ENCODE measurements around the gene ZNF558.
"Not testable (repeated sequence)": the region's sequence is repeated elsewhere in the genome, so short reads cannot be mapped to it uniquely, and the experiment has no call there.

Gene ZNF558

DNA sequence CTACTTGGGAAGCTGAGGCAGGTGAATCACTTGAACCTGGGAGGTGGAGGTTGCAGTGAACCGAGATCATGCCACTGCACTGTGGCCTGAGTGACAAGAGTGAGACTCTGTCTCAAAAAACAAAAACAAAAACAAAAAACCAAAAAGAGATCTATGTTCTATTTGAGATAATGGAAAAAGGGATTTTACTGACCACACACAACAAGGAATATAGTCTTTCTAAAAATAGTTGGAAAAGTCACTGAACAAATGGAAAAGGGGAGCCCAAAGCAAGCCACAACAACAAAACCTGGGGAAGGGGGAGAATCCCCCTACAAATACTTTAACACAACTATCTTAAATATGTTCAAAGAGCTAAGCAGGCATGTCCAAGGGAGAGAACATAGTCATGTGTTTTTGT, 37.3 kb downstream of the ZNF558 start:
- DNase-seq (ENCODE audit: low spot score): no peak

DNA sequence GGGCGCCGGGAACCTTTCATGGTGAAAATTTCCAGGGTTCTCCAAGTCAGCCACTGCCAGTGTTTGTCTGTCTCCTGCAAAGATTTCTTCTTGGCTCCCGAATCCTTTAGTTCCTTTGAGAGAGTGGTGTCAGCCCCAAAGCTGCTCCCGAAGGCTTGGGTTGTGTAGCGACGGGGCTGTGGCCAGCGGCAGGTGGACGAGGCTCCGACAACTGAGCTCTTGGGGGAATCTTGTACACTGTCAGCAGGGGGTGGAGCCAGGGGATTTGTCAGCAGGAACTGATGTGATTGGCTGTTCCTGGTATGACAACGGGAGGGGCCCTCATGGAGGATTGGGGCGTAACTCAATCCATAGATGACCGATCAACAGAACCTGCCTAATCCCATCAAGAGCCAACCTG, 58.5 kb downstream of the ZNF558 start:
- DNase-seq (ENCODE audit: low spot score): not testable (repeated sequence)

- not testable (repeated sequence) for DNase-seq (ENCODE audit: low spot score)
These were observed 62.8 kb downstream of the ZNF558 start for GRCh38 chr19:8769265-8769664.

- DNase-seq (ENCODE audit: low spot score): not testable (repeated sequence)
These were observed 64.8 kb downstream of the ZNF558 start for GRCh38 chr19:8767257-8767656.
